ENCODE results near the gene C17orf114.

C17orf114 gene

DNA sequence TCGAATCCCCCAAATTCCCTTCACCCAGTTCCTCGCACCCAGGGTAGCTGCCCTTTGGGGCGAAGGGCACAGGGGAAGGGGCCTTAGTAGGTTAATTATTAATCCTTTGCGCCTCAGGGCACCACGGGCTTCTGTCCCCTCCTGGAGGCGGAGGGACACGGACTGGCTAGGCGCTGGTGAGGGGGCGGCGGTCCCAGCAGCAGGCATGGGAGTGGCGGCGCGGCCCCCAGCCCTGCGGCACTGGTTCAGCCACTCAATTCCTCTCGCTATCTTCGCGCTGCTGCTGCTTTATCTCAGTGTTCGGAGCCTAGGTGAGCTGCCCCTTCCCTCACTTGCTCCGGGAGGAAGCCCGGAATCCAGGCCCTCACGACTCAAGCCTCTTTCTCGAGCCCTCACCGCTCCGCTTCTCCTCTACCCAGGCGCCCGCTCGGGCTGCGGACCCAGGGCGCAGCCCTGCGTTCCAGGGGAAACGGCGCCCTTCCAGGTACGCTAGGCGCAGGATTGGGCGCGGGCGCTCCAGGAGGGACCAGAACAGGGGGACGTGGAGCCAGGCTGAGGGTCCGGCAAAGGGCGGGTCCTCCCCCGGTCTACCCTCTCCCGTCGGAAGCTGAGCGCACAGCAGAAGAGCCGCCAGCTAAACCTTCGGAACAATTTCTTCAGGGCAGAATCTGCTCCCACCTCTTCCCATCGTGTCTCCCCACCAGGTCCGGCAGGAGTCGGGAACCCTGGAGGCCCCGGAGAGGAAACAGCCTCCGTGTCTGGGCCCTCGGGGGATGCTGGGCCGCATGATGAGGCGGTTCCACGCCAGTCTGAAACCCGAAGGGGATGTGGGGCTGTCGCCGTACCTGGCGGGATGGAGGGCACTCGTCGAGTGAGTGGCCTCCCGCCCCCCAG, 13.1 kb downstream of the C17orf114 start, which contains the start of gene GLTPD2:
GLTPD2 (plus strand) TSS at position 158 of the 894 bp plus-strand sequence; CDS start at position 206, 48 bp downstream.
- no peak for DNase-seq (ENCODE audit: extremely low read depth, low read depth)

GRCh38 chr17:4788159-4788806, 13.8 kb downstream of the C17orf114 start:
- no peak for DNase-seq (ENCODE audit: extremely low read depth, low read depth)

DNA sequence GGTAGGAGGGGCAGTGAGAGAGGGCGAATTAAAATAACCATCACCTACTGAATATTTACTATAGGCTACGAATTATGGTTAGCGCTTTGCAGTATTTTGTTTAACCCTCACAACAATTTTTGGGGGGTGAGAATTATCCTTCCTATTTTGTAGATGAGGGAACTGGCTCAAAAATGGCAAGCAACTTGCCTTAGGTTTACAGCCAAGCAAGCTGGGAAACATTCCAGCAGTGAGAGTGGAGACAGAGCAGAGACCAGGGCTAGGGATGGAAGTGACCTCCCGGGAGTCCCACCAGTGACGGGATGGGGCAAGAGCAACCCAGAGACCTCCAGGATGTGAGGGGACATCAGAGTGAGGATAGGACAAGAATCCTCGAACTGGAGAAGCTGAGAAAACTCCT, 15.6 kb downstream of the C17orf114 start:
- DNase-seq (ENCODE audit: extremely low read depth, low read depth): no peak

GRCh38 chr17:4786106-4786511, 16.0 kb downstream of the C17orf114 start, which contains the start of gene VMO1:
VMO1 (minus strand) TSS chr17:4786364; CDS start chr17:4786352, 12 bp downstream.
- no peak for DNase-seq (ENCODE audit: extremely low read depth, low read depth)

DNA sequence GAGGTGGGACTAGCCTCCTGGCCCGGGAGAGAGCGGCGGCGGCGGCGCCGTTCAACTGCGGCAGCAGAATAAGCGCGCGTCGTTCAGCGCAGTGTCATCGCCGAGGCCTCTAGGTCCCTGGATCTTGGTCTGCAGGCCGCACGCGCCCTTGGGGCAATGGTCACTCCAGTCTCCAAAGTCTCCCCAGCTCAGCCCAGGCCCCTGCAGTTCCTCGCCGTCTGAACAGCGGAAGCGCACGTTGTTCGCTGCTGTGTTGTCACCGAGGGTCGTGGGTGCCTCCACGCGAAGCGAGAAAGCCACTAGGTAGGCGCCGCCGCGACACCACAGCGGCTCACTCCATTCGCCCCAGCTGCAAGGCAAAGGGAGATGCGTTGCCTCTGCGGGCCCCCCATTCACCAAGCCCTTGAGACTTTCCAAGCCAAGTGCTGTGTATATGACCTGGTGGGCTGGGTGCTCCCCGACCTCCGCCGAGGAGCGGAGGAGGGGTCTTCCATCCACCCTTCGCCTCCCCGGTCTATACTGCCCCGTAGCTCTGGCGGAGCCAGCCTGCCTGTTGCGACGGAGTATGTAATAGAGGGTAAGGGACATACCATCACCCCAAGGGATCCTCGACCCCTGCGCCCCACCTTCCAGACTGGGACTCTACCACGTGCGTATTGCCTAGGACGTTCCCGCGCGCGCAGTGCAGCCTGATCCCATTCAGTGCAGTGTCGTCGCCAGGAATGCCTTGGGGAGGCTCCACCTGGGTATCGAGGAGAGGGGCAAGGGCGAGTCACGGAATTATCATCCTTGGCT, 16.6 kb downstream of the C17orf114 start:
- no peak for DNase-seq (ENCODE audit: extremely low read depth, low read depth)

DNA sequence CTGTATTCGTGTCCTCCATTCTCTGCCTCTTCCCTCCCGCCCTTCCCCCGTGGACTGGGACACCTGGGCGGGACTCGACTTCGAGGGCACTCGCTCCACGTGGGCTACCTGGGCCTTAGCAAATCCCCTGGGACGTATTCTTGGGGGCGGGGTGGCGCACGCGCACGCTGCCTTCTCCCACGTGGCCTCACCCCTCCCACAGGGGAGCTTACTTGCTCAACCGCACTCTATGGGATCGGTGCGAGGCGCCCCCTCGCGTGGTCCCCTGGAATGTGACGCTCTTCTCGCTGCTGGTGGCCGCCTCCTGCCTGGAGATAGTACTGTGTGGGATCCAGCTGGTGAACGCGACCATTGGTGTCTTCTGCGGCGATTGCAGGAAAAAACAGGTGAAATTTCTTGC, 19.5 kb downstream of the C17orf114 start:
- no peak for DNase-seq (ENCODE audit: extremely low read depth, low read depth)

GRCh38 chr17:4780325-4780955, 21.7 kb downstream of the C17orf114 start:
- no peak for DNase-seq (ENCODE audit: extremely low read depth, low read depth)

GRCh38 chr17:4777969-4778760, 24.0 kb downstream of the C17orf114 start:
- DNase-seq (ENCODE audit: extremely low read depth, low read depth): no peak

DNA sequence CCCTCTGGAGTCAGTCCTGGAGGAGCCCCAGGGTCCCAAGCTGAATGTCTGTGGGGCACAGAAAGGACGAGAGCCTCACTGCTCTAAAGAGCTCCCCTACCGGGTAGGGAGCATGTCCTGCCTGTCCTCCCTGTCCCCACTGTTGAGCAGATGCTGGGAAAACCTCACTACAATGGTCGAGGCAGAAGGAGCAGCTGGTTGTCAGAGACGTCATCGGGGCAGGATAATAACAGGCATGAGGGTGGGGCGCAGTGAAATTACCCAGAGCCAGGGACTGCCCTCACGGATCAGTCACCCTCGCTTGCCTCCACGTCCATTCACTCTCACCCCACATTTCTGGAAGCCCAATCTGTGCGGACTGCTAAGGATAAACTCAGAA, 29.9 kb downstream of the C17orf114 start:
- DNase-seq (ENCODE audit: extremely low read depth, low read depth): no peak

DNA sequence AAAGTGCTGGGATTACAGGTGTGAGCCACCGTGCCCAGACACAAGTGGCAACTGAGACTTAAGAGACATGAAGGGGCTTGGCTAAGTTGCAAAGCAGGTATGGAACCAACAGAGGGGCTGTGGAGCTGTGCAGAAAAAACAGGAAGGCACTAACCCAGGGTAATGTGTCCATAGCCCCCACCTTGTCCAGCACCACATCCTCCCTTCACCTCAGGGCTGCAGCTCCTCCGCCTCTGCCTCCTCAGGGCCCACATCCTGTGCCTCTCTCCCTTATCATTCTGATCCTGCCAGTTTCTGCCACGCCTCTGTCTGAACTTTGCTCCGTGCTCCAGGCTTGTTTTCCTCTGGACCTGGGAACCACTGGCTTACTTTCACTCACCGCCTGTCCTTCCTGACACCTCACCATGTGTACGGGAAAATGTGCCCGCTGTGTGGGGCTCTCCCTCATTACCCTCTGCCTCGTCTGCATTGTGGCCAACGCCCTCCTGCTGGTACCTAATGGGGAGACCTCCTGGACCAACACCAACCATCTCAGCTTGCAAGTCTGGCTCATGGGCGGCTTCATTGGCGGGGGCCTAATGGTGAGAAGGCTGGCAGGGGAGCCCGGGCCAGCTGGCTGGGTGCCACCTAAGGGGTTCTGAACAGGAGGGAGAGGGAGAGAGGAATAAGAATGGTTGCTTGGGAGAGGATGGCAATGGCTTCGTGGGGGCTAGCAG, 30.5 kb downstream of the C17orf114 start, which contains the start of gene TM4SF5:
TM4SF5 (plus strand) TSS at position 368 of the 716 bp plus-strand sequence; CDS start at position 405, 37 bp downstream.
- DNase-seq (ENCODE audit: extremely low read depth, low read depth): no peak

DNA sequence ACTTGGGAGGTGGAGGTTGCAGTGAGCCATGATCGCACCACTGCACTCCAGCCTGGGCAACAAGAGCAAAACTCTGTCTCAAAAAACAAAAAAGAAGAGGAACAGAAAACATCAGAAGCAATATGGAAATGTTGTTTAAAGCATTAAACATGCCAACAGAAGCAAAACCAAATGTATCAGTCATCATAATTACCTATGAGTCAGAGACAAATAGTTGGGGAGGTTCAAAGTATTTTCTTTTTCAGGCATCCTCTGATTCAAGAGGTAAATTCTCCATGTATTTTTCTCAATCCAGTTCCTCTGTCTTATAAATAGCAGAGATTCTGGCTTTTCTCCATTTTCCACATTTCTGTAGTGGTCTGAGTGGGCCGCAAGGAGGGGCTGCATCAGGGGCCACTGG, 32.5 kb downstream of the C17orf114 start:
- no peak for DNase-seq (ENCODE audit: extremely low read depth, low read depth)

GRCh38 chr17:4768298-4768697, 33.8 kb downstream of the C17orf114 start:
- DNase-seq (ENCODE audit: extremely low read depth, low read depth): no peak

- DNase-seq (ENCODE audit: extremely low read depth, low read depth): no peak
Observed at GRCh38 chr17:4766723-4767122, 35.4 kb downstream of the C17orf114 start.

GRCh38 chr17:4766201-4766600, 35.9 kb downstream of the C17orf114 start:
- no peak for DNase-seq (ENCODE audit: extremely low read depth, low read depth)

- no peak for DNase-seq (ENCODE audit: extremely low read depth, low read depth)
Observed at GRCh38 chr17:4764595-4764994, 37.5 kb downstream of the C17orf114 start.

GRCh38 chr17:4759776-4760236, 42.3 kb downstream of the C17orf114 start:
- DNase-seq (ENCODE audit: extremely low read depth, low read depth): peak; percentile 18

DNA sequence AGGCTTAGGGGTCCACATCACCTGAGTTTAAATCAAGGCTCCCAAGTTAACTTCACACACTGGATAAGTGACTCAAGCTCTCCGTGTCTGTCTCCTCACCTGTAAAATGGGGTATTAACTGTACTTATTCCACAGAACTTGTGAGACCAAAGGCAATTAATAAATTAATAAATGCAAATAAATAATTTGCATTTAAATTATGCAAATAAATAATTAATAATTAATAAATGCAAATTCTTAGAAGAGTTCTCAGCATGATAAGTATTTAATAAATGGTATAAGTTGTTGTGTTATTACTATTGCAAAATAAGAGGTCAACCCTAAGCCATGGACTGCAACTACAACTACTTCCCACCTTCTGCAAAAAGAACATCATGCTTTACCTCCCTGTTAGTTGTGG, 48.7 kb downstream of the C17orf114 start:
- no peak for DNase-seq (ENCODE audit: extremely low read depth, low read depth)

DNA sequence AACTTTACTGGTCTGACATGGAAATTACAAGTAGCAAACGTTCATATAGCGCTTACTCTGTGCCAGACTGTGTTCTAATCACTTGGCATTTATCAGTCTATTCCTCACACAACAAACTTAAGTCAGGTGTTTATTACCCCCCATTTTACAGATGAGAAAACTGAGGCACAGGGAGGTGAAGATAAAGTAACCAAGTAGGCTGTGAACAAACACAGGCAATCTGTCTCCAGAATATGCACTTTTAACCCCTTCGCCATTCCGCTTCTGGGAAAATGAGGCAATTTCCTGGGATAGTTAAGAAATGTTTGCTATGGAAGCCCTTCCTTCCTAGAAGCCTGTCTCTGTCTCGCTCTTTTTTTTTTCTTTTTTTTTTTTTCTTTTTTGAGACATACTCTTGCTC, 50.2 kb downstream of the C17orf114 start:
- no peak for DNase-seq (ENCODE audit: extremely low read depth, low read depth)
